ENCODE data around the gene TIE1.

DNA sequence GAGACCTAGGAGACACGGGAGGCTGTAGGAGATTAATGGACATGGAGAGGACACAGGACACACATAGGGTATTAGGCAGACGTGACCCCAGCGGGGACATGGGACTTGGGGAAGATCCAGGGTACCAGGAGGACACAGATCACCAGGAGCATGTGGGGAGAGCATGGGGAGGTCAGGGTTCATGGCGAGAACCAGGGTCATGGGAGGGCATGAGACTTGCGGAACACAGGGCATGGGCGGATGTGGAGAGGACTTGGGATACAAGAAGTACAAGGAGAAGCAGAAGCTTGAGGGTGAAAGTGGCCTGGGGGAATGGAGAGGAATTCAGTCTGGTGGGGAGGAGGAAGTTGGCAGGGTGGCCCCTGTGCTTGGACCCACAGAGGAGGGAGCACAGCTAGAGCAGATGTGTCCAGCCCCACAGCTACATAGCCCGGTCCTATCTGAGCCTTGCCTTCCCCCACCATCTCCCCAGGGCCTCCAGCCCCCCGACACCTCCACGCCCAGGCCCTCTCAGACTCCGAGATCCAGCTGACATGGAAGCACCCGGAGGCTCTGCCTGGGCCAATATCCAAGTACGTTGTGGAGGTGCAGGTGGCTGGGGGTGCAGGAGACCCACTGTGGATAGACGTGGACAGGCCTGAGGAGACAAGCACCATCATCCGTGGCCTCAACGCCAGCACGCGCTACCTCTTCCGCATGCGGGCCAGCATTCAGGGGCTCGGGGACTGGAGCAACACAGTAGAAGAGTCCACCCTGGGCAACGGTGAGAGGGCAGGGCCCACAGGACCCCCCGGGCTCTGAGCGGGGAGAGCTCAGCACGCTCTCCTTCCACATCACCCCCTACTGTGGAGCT lies 12.1 kb downstream of the TIE1 start:
- TF ChIP-seq POLR2A (IDR thresholded peaks at IDR 0.05; ENCODE audit: low read depth, low read length) (peak; percentile 45), CTCF (IDR thresholded peaks at IDR 0.05; ENCODE audit: extremely low read depth in 1 of 2, insufficient read depth in 1 of 2, low read depth in 1 of 2, low read length in 2 of 2) (no peak), EZH2 (IDR thresholded peaks at IDR 0.05; ENCODE audit: borderline replicate concordance, low read depth, low read length, severe bottlenecking) (no peak), POLR2AphosphoS5 (IDR thresholded peaks at IDR 0.05; ENCODE audit: insufficient read depth, low read depth, low read length) (peak; percentile 30), JUN (IDR thresholded peaks at IDR 0.05; ENCODE audit: borderline replicate concordance, insufficient read depth, insufficient read length, low read depth) (no peak)
- TF ChIP-seq, protein P1, sequence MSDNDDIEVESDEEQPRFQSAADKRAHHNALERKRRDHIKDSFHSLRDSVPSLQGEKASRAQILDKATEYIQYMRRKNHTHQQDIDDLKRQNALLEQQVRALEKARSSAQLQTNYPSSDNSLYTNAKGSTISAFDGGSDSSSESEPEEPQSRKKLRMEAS (IDR thresholded peaks at IDR 0.05; ENCODE audit: insufficient read depth, insufficient read length): no peak
